Right hindlimb (tissue), 1 donor: ENCODE measurements around the gene PRKAR1B.

Source experiments
- DNase-seq: peaks from one replicate; pipeline ENCODE4 v3.0.0-alpha.2; 2018

Gene PRKAR1B

GRCh38 chr7:727104-727805 is at the start of gene PRKAR1B:
TSS of gene PRKAR1B (minus strand) at chr7:727281. CDS start at chr7:711505, 15,776 bp downstream.
- DNase-seq = no peak

- no peak for DNase-seq
Observed at GRCh38 chr7:776381-776780, 49.3 kb upstream of the PRKAR1B start.

- peak; percentile 66 for DNase-seq
Observed at GRCh38 chr7:774161-775109, 47.4 kb upstream of the PRKAR1B start.

GRCh38 chr7:773622-773915 is 46.5 kb upstream of the PRKAR1B start:
- DNase-seq = no peak

GRCh38 chr7:772861-773621 is 46.0 kb upstream of the PRKAR1B start:
- no peak for DNase-seq

- DNase-seq = no peak
Observed at GRCh38 chr7:772392-772791, 45.3 kb upstream of the PRKAR1B start.

- DNase-seq = no peak
Observed at GRCh38 chr7:772005-772294, 44.9 kb upstream of the PRKAR1B start.

- peak; percentile 84 for DNase-seq
Observed at GRCh38 chr7:771234-772004, 44.3 kb upstream of the PRKAR1B start.

GRCh38 chr7:770741-771166 is 43.7 kb upstream of the PRKAR1B start:
- no peak for DNase-seq

GRCh38 chr7:770336-770735 is 43.3 kb upstream of the PRKAR1B start:
- DNase-seq = no peak

GRCh38 chr7:768881-769504 is 41.9 kb upstream of the PRKAR1B start:
- peak; percentile 56 for DNase-seq

GRCh38 chr7:767941-768731 is 41.1 kb upstream of the PRKAR1B start:
- no peak for DNase-seq

GRCh38 chr7:767580-767940 is 40.5 kb upstream of the PRKAR1B start:
- no peak for DNase-seq

- no peak for DNase-seq
Observed at GRCh38 chr7:765383-765782, 38.3 kb upstream of the PRKAR1B start.

- DNase-seq = no peak
Observed at GRCh38 chr7:763762-764161, 36.7 kb upstream of the PRKAR1B start.

GRCh38 chr7:762885-763284 is 35.8 kb upstream of the PRKAR1B start:
- no peak for DNase-seq

GRCh38 chr7:761631-762030 is 34.5 kb upstream of the PRKAR1B start:
- DNase-seq = no peak

- no peak for DNase-seq
Observed at GRCh38 chr7:761101-761500, 34.0 kb upstream of the PRKAR1B start.

- no peak for DNase-seq
Observed at GRCh38 chr7:760006-760405, 32.9 kb upstream of the PRKAR1B start.

GRCh38 chr7:759569-759968 is 32.5 kb upstream of the PRKAR1B start:
- DNase-seq = no peak

- DNase-seq = no peak
Observed at GRCh38 chr7:757741-758163, 30.7 kb upstream of the PRKAR1B start.
